Left ventricle myocardium inferior (tissue), 1 donor: ENCODE results near the gene APBB1IP. TPM values are rescaled to one million over a fixed set of nuclear protein-coding genes. Genes with fewer than 3 reads are reported as not detected.

Experiments
- DNase-seq: peaks from one replicate; pipeline ENCODE4 v3.0.0-alpha.2; 2020
- H3K27ac ChIP-seq: fragments of 200-600 bp; replicated peaks from 2 replicates; pipeline ENCODE4 v1.8.0; 2021
- H3K27me3 ChIP-seq: fragments of 200-600 bp; 2 replicates; pipeline ENCODE4 v1.8.0; 2021; ENCODE audit warnings: low read depth
- H3K36me3 ChIP-seq: fragments of 200-600 bp; 2 replicates; pipeline ENCODE4 v1.8.0; 2021
- H3K4me1 ChIP-seq: fragments of 200-600 bp; 2 replicates; pipeline ENCODE4 v1.8.0; 2021
- H3K4me3 ChIP-seq: fragments of 200-600 bp; 2 replicates; pipeline ENCODE4 v1.8.0; 2021; ENCODE audit warnings: mild to moderate bottlenecking, moderate library complexity
- H3K9me3 ChIP-seq: fragments of 200-600 bp; replicated peaks from 2 replicates; pipeline ENCODE4 v1.8.0; 2021
- intact Hi-C: fragments of 100-400 bp; cut with micrococcal nuclease; formaldehyde crosslinking; loops from one replicate; pipeline ENCODE4 v1.11.0; 2022
- total RNA-seq: library from RNA; stranded (reverse); fragmentation: NEBNext Ultra II Directional; extraction: Animal tissue kit (Norgen Biotek cat#: 25700); gene quantifications from one replicate; pipeline ENCODE4 v1.2.1, GENCODE V29; 2021
- TF ChIP-seq, protein P1 (sequence below): fragments of 200-600 bp; IDR thresholded peaks from 2 replicates; pipeline ENCODE4 v1.8.0; 2021; ENCODE audit warnings: antibody characterized with exemption, mild to moderate bottlenecking, borderline replicate concordance
- donor health status: DM: no; HTN: yes; CAD: no; lungs with severe emphysema.

APBB1IP gene
- total RNA-seq, 1 donor from 2014 or later, result 2.6 TPM

DNA sequence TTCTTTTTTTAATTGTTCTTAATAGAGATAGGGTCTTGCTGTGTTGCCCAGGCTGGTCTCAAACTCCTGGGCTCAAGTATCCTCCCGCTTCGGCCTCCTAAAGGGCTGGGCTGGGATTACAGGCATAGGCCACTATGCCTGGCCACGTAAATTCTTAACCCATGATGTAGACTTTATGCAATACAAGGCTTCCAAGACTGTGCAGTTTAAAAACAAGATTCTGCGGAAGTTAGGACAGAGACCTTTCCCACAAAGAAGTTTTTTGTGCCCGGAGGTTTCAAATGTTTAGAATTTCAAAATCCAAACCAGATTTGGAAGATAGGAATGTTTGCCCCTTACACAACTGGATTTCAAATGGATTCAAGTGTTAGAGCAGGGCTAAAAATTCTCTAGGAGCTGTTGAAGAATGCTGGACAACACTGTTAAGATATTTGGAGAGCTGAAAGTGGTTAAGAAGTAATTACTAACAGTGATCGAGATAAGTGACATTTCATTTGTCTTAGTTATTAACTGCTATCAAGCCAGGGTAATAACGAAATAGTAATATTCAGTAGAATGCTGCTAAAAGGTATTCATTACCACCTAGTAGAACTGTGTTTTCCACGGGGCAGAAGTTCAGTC, 7.4 kb downstream of the APBB1IP start:
- intact Hi-C loops, result no loop called here
- no peaks in the 10 kb centered on the region for H3K9me3 ChIP-seq
- peaks cover 5% of the 10 kb centered on the region for H3K27me3 ChIP-seq
- no peak for DNase-seq
- TF ChIP-seq, protein P1, sequence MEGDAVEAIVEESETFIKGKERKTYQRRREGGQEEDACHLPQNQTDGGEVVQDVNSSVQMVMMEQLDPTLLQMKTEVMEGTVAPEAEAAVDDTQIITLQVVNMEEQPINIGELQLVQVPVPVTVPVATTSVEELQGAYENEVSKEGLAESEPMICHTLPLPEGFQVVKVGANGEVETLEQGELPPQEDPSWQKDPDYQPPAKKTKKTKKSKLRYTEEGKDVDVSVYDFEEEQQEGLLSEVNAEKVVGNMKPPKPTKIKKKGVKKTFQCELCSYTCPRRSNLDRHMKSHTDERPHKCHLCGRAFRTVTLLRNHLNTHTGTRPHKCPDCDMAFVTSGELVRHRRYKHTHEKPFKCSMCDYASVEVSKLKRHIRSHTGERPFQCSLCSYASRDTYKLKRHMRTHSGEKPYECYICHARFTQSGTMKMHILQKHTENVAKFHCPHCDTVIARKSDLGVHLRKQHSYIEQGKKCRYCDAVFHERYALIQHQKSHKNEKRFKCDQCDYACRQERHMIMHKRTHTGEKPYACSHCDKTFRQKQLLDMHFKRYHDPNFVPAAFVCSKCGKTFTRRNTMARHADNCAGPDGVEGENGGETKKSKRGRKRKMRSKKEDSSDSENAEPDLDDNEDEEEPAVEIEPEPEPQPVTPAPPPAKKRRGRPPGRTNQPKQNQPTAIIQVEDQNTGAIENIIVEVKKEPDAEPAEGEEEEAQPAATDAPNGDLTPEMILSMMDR, result no peak
- no peak overlapping the region for H3K27ac ChIP-seq
- no peaks in the 10 kb centered on the region for H3K4me1 ChIP-seq
- H3K36me3 ChIP-seq, result no peaks in the 10 kb centered on the region
- no peak overlapping the region for H3K4me3 ChIP-seq

GRCh38 chr10:26446258-26446657, 8.1 kb downstream of the APBB1IP start:
- H3K27ac ChIP-seq, result no peak overlapping the region

GRCh38 chr10:26448292-26448691, 10.2 kb downstream of the APBB1IP start:
- Histone ChIP-seq H3K4me3 (no peak overlapping the region), H3K4me1 (no peaks in the 10 kb centered on the region)

More at GRCh38 chr10:26446258-26446657, 8.1 kb downstream of the APBB1IP start:
- no peaks in the 10 kb centered on the region for H3K36me3 ChIP-seq
- TF ChIP-seq, protein P1, result no peak
- peaks cover 5% of the 10 kb centered on the region for H3K27me3 ChIP-seq
- DNase-seq, result no peak
- no peaks in the 10 kb centered on the region for H3K9me3 ChIP-seq
- H3K4me3 ChIP-seq, result no peak overlapping the region
- intact Hi-C loops, result no loop called here
- no peaks in the 10 kb centered on the region for H3K4me1 ChIP-seq

DNA sequence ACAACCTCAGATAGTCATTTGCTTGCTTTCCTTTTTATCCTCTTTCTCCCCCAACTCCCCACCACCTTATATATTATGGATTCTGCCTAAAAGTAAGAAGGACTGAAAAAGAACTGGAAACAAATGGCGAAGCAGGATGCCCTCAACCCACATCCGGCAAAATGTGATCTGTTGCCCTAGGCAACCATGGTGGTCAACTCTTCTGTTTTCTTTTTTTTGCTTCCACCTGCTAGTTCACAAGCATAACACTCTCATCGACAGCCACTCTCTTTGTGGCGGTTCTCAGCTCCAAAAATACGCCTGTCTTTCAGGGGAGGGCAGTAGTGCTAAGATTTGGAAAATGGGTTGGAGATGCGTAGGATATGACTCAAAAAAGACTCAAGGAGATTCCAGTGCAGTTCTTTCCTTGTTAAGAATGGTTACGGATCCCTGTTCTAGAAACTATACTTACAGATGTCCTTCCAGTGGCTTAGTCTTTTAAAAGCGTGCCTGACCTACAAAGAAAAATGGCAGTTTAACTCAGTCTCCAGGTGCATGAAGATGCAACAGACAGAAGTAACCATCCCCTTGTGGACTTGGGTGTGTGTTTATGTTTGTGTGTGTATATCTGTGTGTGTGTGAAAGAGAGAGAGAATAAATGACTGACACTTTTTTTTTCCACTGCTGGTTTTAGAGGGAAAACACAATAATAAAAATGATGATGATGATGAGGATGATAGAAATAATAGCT, 10.7 kb downstream of the APBB1IP start:
- no peaks in the 10 kb centered on the region for H3K9me3 ChIP-seq
- H3K36me3 ChIP-seq, result no peaks in the 10 kb centered on the region
- H3K27me3 ChIP-seq, result no peaks in the 10 kb centered on the region
- no peak for DNase-seq
- no peaks in the 10 kb centered on the region for H3K4me1 ChIP-seq
- intact Hi-C loops, result no loop called here
- TF ChIP-seq, protein P1, result no peak
- H3K27ac ChIP-seq, result no peak overlapping the region
- no peak overlapping the region for H3K4me3 ChIP-seq

More at GRCh38 chr10:26448292-26448691, 10.2 kb downstream of the APBB1IP start:
- no peak overlapping the region for H3K27ac ChIP-seq
- no peaks in the 10 kb centered on the region for H3K9me3 ChIP-seq
- DNase-seq, result no peak
- intact Hi-C loops, result no loop called here
- H3K36me3 ChIP-seq, result no peaks in the 10 kb centered on the region
- TF ChIP-seq, protein P1, result no peak
- H3K27me3 ChIP-seq, result no peaks in the 10 kb centered on the region

DNA sequence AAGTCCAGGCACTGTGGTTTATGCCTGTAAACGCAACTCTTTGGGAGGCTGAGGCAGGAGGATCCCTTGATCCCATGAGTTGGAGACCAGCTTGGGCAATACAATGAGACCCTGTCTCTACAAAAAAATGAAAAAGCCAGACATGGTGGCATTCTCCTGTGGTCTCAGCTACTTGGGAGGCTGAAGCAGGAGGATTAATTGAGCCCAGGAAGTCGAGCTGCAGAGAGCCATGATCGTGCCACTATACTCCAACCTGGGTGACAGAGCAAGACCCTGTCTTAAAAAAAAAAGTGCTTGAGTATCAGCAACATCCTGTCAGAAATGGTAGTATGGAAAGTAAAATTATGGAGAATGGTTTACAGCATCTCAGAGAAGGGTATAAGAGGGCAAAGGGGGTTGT, 11.6 kb downstream of the APBB1IP start:
- intact Hi-C loops, result no loop called here
- no peaks in the 10 kb centered on the region for H3K27me3 ChIP-seq
- no peak for DNase-seq
- H3K27ac ChIP-seq, result no peak overlapping the region
- H3K4me1 ChIP-seq, result no peaks in the 10 kb centered on the region
- TF ChIP-seq, protein P1, result no peak
- H3K9me3 ChIP-seq, result no peaks in the 10 kb centered on the region
- H3K36me3 ChIP-seq, result no peaks in the 10 kb centered on the region
- no peak overlapping the region for H3K4me3 ChIP-seq
